ENCODE results near the gene DUSP15.
A peak's percentile ranks its signal among the peaks of the same experiment; 100 is the strongest.

The DUSP15 gene

GRCh38 chr20:31890646-31891045 is 20.3 kb upstream of the DUSP15 start:
- DNase-seq: no peak

- no peak for DNase-seq
These were observed 13.5 kb upstream of the DUSP15 start for GRCh38 chr20:31883829-31884228.

- no peak for DNase-seq
These were observed 11.6 kb upstream of the DUSP15 start for GRCh38 chr20:31881945-31882344.

- peak; percentile 83 for DNase-seq
These were observed 9.0 kb upstream of the DUSP15 start for GRCh38 chr20:31879143-31879987.

- DNase-seq: no peak
These were observed 7.4 kb upstream of the DUSP15 start for GRCh38 chr20:31877684-31878083.

- DNase-seq: no peak
These were observed 5.3 kb upstream of the DUSP15 start for GRCh38 chr20:31875671-31876070.

GRCh38 chr20:31872406-31872805 is 2.1 kb upstream of the DUSP15 start:
- DNase-seq: no peak

GRCh38 chr20:31871618-31871954 is 1.3 kb upstream of the DUSP15 start:
- no peak for DNase-seq

- no peak for DNase-seq
These were observed 645 bp upstream of the DUSP15 start for GRCh38 chr20:31870726-31871617.

- no peak for DNase-seq
These were observed 720 bp downstream of the DUSP15 start for GRCh38 chr20:31869673-31869941.

- no peak for DNase-seq
These were observed 1.3 kb downstream of the DUSP15 start for GRCh38 chr20:31868853-31869672.

GRCh38 chr20:31866221-31866620 is 4.1 kb downstream of the DUSP15 start:
- no peak for DNase-seq

GRCh38 chr20:31864521-31865400 is 5.6 kb downstream of the DUSP15 start:
- DNase-seq: no peak

- DNase-seq: no peak
These were observed 6.8 kb downstream of the DUSP15 start for GRCh38 chr20:31863296-31864085.

- DNase-seq: no peak
These were observed 7.8 kb downstream of the DUSP15 start for GRCh38 chr20:31862506-31862905.

GRCh38 chr20:31862157-31862470 is 8.2 kb downstream of the DUSP15 start:
- DNase-seq: no peak

GRCh38 chr20:31861385-31862156 is 8.8 kb downstream of the DUSP15 start:
- peak; percentile 74 for DNase-seq

- DNase-seq: no peak
These were observed 9.3 kb downstream of the DUSP15 start for GRCh38 chr20:31861135-31861384.

GRCh38 chr20:31860390-31861134 is 9.8 kb downstream of the DUSP15 start:
- DNase-seq: no peak

- no peak for DNase-seq
These were observed 10.3 kb downstream of the DUSP15 start for GRCh38 chr20:31859998-31860380.

Data from activated naive CD4-positive, alpha-beta T cell treated with anti-CD3 and anti-CD28 coated beads, Interleukin-2, amount 50 U/mL, for 16 hours (primary cell).